GM18867 (cell line): ENCODE results near the gene QRICH2.
A peak's percentile ranks its signal among the peaks of the same experiment; 100 is the strongest.
"Not testable (repeated sequence)": the region's sequence is repeated elsewhere in the genome, so short reads cannot be mapped to it uniquely, and the experiment has no call there.

Experiments
- ATAC-seq: cut with Tn5 transposase; IDR thresholded peaks from one replicate; pipeline ENCODE4 v1.9.1; 2021; ENCODE audit warnings: mild to moderate bottlenecking, moderate library complexity; ENCODE audit not compliant: unreplicated experiment

The QRICH2 gene

DNA sequence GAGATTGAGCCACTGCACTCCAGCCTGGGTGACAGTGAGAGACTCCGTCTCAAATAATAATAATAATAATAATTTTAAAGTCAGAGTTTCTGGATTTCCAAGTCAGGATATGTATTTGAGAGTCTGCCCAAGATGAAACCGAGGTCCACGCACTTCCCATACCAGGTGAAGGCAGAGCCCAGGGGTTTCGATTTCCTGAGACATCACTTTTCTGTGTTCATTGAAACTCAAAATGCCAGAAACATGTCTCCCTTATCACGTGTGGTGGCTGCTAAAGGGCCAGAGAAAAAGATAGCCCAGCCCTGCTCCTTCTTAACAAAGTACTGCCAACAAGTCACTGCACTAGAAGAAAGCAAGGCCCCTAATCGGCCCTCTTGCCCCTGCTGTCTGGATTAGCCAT lies 57.9 kb downstream of the QRICH2 start:
- ATAC-seq = no peak

DNA sequence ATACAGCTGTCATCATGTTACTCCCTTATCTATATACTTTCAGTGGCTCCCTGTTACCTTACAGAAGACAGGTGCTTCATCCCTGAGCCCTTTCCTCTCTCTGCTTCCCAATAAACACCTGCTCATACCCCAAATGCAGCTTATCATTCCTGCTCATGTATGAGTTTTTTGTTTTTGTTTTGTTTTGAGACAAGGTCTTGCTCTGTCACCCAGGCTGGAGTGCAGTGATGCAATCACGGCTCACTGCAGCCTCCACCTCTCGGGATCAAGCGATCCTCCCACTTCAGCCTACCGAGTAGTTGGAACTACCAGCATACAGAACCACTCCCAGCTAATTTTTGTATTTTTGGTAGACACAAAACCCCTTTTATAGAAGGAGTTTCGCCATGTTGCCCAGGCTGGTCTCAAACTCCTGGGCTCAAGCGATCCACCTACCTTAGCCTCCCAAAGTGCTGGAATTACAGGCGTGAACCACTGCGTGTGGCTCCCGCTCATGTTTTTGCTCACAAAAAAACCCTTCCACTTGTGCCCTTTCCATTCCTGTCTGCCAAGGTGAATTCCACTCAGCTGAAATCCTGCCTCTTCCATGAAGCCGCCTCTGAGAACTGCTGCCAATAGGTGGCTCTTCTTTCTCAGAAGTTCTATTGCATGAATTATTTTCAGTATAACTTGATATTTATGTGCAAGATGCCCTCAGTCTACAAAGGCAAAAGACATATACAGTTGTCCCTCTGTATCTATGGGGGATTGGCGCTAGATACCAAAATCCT lies 59.9 kb downstream of the QRICH2 start:
- no peak for ATAC-seq

DNA sequence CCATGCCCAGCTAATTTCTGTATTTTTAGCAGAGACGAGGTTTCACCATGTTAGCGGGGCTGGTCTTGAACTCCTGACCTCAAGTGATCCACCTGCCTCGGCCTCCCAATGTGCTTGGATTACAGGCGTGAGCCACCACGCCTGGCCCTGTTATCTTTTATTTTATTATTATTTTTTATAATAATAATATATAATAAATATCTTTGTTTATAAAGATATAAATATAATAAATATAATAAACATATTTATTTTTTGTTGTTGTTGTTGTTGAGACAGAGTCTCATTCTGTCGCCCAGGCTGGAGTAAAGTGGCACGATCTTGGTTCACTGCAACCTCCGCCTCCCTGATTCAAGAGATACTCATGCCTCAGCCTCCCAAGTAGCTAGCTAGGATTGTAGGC lies 60.8 kb downstream of the QRICH2 start:
- no peak for ATAC-seq

GRCh38 chr17:76246080-76247066 lies 61.7 kb downstream of the QRICH2 start:
- peak; percentile 94 for ATAC-seq

- not testable (repeated sequence) for ATAC-seq
These were observed 63.4 kb downstream of the QRICH2 start for GRCh38 chr17:76244721-76245120.

GRCh38 chr17:76243826-76244679 lies 64.0 kb downstream of the QRICH2 start:
- ATAC-seq = no peak

DNA sequence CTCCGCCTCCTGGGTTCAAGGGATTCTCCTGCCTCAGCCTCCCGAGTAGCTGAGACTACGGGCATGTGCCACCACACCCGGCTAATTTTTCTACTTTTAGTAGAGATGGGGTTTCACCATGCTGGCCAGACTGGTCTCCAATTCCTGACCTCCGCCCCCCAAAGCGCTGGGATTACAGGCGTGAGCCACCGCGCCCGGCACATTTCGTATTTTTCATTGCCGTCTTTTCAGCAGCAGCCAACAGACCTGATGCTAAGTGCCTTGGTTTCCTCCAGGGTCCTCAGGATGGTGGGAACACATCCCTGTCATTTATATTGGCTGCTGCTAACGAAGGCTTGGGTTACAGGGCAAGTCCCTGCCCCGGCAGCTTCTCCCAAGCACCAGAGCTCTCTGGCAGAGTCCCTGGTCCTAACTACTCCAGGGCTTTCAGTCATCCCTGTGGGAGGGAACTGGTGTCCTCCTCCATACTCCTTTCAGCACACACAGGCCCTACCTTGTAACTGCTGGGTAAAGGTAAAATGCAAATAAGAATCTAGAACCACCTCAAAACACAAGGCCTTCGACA lies 66.3 kb downstream of the QRICH2 start:
- ATAC-seq = no peak

DNA sequence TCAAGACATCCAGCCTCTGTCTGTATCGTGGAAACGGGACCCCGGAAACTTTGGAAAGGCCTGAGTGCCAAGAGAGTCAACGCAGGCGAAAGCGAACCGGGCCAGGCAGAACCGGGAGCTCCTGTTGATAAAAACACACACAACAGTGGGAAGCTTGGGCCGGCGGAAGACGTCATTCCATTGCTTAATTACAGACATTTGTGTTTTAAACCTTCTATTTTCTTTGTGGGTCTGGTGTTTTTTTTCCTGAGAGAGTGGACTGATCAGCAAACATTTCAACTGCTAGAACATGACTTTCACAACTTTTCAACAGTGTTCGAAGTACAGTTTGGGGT lies 66.9 kb downstream of the QRICH2 start:
- no peak for ATAC-seq

DNA sequence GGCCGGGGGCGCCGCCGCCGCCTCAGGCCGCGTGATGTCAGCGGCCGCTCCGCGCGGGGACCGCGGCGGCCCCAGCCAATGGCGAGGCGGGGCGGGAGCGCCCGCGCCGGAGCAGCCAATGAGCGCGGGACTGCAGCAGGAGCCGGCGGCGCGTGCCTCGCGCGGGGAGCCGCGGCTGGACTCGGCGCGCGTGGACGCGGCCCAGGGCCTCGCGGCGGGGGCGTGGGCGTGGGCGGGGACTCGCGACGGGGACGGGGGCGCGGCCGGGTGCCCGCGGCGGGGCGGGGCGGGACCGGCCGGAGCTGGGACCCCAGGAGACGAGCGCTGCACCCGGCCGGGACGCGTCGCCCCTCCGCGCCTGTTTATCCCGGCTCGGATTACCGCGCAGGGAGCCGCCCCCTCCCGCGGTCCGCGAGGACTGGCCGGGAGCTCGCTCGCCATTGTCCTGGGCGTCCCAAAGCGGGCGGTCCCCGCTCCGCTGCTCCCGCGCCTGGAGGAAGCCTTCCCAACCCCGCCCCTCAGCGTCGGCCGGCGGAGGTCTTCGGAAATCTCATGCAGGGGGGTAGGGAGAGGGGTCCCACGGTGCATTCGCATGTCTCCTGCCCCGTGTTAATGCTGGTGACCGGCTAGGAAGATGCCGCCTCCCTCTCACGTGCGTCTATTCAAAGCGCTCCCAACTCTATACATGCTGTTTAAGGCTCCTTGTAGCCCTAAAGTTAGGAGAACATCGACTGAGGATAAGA lies 67.4 kb downstream of the QRICH2 start, which contains the start of gene RNF157:
Gene RNF157 (minus strand): TSS at position 33 of the 743 bp plus-strand sequence. CDS start 253 bp downstream, outside the sequence.
- ATAC-seq = peak; percentile 79

GRCh38 chr17:76239538-76240274 lies 68.4 kb downstream of the QRICH2 start:
- no peak for ATAC-seq

GRCh38 chr17:76238847-76239537 lies 69.1 kb downstream of the QRICH2 start:
- ATAC-seq = no peak

DNA sequence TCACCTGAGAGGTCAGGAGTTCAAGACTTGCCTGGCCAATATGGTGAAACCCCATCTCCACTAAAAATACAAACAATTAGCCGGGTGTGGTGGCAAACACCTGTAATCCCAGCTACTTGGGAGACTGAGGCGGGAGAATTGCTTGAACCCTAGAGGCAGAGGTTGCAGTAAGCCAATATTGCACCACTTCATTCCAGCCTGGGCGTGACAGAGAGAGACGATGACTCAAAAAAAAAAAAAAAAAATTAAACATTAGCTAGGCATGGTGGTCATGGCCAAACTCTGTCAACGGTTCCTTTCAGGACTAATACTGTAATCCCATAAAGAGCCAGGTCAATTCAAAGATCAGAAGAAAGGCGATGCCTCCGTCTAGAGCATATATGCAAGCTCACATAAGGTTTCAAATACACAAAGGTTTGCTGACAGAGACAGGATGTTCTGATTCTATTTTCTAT lies 70.2 kb downstream of the QRICH2 start:
- no peak for ATAC-seq

GRCh38 chr17:76236603-76237002 lies 71.5 kb downstream of the QRICH2 start:
- no peak for ATAC-seq

- no peak for ATAC-seq
These were observed 72.2 kb downstream of the QRICH2 start for GRCh38 chr17:76235883-76236282.

DNA sequence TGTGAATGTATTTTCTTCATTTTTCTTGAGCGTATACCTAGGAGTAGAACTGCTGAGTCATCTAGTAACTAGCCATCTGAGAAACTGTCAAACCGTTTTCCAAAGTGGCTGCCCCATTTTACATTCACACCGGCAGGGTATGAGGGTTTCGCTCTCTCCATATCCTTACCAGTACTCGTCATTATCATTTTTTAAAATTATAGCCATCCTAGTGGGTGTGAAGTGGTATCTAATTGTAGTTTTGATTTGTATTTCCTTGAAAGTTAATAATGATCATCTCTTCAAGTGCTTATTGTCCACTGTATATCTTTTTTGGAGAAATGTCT lies 73.8 kb downstream of the QRICH2 start:
- ATAC-seq = no peak

- ATAC-seq = no peak
These were observed 74.3 kb downstream of the QRICH2 start for GRCh38 chr17:76233588-76234353.

DNA sequence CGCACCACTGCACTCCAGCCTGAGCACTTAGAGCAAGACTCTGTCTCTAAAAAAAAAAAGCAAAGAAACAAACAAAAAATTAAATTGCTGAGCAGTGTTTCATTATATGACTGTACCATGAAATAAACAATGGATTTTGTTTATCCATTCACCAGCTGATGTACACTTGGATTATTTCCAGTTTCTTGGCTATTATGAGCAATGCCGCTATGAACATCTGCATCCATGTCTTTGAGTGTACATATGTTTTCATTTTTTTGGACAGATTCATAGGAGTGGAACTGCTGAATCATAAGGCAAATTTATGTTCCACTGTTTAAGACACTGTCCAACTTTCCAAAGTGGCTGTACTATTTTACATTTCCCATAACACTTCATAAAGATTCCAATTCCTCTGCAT lies 75.7 kb downstream of the QRICH2 start:
- no peak for ATAC-seq

GRCh38 chr17:76226749-76227148 lies 81.3 kb downstream of the QRICH2 start:
- not testable (repeated sequence) for ATAC-seq
